NCI-H446 treated with DMSO at 0.1 percent for 48 hours (cell line): ENCODE results near the gene SCAMP5.

Source experiments
- DNase-seq: peaks from one replicate; lab custom pipeline; 2025; lab: John Stamatoyannopoulos, UW

The SCAMP5 gene, protein sequence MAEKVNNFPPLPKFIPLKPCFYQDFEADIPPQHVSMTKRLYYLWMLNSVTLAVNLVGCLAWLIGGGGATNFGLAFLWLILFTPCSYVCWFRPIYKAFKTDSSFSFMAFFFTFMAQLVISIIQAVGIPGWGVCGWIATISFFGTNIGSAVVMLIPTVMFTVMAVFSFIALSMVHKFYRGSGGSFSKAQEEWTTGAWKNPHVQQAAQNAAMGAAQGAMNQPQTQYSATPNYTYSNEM

DNA sequence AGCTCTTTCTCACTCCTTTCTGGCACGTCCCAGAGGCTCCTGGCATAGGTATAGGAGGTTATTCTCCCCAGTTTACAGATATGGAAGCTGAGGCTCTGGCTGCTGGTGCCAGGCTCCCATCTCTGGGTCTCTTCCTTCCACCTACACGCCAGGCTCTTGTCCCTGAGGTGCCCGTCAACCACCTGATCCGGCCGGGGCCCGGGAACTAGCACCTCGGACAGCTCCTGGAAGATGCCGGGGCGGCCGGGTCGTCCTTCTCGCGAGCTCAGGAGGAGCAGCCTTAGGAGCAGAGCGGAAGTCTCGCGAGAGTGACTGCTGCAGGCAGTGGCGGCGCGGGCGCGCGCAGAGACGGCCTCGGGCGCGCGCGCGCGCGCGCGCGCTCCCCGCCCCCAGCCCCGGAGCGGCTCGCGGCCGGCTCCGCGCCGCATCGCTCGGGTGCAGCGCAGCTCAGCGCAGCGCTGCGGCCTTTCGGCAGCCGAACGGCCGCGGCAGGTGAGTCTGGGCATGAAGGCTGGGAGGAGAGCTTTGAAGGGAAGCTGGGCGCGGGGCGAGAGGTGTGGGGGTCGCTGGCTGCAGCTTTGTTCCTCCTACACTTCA is at the start of gene SCAMP5:
Gene SCAMP5, plus strand, starts transcription at position 382 of the 597 bp plus-strand sequence. CDS start 16,277 bp downstream, outside the sequence.
- DNase-seq, result peak; percentile 85

DNA sequence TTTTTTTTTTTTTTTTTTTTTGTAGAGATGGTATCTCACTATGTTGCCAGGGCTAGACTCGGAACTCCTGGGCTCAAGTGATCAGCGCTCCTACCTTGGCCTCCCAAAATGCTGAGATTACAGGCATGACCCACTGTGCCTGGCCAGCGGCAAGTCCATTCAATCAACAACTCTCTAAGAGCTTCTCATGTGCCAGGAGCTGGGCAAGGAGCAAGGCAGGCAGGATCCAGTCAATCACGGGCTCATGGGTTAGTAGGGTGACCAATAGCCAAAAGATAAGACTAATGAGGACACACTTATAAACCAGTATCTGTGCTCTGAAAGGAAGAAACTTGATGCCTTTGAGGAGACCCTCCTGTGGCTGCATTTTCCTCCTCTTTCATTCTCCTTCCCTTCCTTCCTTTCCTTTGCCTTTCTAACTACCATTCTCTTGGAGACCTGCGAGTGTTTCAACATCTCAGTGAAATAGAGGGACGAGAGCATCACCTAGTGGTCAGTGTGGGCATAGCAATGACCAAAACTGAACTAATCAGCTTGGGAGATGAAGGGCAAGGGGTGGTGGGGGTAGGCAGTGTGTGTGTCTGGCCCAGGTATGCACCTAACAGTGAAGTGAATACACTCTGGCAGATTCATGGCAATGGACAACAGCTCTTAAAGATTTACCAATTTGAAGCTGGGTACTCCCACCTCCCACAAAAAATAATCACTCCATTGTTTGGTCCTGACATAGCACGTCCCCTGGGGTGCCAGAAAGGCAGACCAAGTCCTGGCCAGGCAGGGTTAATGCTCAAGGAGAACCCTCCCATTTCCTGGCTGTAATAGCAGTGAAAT is 45.1 kb upstream of the SCAMP5 start:
- DNase-seq, result peak; percentile 38

DNA sequence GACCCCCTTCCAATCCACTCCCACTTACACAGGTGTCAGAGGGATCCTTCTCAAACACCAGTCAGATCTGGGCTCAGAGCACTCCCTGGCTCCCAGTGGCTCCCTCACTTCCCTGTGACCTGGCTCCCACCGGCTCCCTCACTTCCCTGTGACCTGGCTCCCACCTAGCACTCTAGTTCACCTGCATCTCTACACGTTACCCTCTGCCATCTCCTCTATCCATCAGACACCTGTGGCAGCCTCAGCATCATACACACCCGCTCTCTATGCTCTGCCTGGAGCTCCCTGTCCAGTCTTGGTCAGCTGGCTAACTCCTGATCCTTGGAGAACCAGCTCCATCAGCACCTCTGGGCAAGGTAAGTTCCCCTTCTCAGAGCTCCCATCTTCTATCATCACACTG is 44.4 kb upstream of the SCAMP5 start:
- no peak for DNase-seq

DNA sequence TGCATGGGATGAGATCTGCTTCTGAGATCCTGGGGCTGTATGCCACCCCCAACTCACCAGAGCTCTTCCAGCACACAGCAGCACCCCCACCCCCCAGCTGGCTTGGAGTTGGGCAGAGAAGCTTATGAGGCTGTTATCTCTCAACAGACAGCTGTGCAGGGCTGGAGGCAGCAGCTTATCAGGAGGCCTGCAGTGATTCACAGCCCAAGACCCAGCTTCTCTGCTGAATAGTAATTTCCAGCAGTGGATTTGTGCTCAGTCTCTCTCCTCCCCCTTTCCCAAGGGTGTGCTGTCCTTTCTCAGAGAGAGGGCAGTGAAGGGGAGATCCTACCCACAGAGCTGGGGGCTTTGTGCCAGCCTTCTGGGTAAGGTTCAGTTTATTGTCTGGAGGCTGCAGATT is 40.8 kb upstream of the SCAMP5 start:
- no peak for DNase-seq

DNA sequence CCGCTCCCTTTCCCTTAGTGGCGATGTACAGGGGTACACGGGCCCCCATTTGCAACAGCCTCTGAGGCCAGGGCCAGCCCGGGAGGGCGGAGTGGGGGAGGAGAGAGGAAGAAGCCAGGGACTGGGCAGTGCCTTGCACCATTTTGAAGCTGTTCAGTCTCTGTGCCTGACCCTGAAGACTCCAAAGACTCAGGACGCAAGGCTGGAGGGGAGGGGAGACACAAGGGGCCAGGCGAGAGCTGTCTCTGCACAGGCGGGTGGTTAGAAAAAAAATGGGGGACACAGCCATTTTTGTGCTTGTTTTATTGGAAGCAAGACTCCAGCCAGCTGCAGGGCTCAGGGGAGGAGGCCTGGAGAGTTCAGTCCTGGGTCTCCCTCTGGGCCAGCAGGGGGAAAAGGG is 40.3 kb upstream of the SCAMP5 start:
- no peak for DNase-seq

DNA sequence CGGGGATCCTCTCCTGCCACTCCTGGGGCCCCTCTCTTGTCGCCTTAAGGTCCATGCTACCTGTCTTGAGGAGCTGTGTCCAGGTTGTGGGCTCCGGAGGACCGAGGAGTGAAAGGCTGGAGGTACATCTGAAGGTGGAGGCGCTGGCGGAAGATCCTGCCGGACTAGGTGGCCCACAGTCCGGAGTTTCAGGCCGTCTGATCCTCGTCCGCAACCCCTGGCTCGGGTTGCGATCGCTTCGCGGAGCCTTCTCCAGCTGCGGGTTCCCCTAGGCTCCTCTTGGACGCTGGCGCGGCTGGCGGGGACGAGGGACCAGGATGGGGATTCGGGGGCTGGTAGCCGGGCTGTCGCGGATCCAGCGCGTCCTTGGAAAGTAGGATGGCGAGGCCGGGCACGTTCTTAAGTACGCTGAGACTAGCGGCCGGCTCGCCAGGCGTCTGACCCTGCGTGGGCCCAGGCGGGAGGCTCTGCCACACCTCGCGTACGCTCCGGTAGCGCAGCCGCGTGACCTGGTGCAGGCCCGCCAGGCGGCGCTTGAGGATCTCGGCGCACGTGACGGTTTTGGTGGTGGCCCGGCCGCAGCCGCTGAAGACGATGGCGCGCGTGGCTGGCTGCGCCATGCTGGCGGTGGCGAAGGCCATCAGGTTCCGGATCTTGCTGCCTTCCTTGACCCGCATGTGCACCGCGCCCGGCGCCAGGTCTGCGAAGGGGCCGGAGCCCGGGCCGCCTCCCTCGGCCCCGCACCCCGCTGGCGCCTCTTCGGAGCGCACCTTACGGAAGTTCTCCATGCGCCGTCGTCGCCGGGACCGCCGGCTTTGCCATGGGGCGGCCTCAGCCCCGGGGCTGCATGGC is 39.3 kb upstream of the SCAMP5 start:
- DNase-seq, result no peak

DNA sequence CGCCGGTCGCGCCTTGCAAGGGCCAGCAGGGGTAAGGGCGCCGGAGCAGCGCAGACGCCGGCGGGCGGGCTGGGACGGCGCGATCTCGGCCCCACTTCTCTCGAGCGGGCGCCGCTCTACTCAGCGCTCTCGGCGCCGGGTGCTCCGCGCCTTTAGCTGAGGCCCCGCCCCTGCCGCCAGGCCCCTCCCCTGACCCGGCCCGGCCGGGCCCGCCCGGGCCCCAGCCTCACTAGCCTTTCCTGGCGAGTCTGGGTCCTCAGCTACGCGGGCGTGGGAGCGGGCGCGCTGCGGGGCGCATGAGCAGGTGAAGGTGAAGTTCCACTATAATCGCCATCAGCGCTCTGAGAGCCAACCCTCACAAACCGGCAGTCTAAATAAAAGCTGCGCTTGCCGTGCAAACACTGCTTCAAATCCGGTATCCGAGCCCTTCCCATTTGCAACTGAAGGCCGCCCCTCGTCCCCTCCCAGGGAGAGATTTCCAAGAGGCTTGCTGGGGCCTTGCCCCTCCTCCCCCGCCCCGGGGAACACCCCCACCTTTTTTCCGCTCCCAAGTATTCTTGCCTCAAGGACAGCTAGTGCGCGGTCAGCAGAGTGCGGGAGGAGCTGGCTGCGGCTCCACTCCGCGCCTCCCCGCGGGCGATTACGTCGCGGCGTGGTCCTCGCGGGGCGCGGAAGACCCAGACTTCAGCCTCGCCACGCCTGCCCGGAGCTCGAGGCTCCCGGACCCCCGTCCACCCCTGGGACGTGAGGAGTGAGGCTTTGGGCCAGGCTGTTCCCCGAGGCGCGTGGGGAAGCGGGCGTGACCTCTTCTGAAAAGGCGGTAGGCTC is 38.5 kb upstream of the SCAMP5 start, which contains the start of gene RPP25:
Gene RPP25, minus strand, starts transcription at position 125 of the 828 bp plus-strand sequence. CDS start 189 bp downstream, outside the sequence.
- DNase-seq, result no peak

DNA sequence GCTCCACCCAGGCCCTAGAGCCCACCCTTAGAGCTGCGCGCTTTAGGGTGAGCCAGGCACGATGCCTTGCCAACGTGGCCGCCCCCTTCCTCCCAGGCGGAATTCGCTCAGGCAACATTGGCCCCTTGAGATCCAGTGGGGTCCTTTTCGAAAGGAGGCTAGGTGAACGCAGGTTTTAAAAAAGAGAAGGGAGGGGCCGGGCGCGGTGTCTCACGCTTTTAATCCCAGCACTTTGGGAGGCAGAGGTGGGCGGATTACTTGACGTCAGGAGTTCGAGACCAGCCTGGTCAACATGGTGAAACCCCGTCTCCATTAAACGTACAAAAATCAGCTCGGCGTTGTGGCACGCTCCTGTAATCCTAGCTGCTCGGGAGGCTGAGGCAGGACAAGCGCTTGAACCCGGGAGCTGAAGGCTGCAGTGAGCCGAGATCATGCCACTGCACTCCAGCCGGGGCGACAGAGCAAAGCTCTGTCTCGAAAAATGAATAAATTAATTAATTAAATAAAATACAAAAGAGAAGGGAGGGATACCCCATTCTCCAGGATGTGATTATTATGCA is 37.8 kb upstream of the SCAMP5 start:
- no peak for DNase-seq

DNA sequence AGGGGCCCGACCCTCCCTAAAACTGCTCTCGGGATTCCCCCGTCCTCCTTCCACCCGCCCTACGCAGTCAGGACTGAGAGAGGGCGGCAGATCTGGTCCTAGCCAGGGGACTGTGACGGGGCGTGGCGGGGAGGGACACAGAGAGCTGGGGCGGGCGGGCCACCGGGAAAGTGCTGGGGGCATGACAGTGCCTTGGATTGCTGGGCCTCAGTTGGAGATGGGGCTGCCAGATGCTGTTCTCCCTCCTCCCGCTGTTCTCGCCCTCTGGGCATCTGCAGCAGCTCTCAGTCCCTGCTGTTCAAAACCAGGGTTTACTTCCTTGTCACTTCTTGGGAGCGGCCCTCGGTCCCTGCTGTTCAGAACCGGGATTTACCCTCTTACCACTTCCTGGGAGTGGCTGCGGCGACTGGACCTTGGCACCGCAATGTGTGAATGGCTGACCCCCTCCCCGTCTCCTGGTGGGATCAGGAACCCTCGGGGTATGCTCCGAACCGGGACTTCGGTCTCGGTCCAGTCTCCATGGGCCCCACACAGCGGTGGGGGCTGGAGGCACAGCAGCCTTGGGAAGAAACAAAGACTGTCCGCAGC is 36.9 kb upstream of the SCAMP5 start:
- DNase-seq, result no peak

DNA sequence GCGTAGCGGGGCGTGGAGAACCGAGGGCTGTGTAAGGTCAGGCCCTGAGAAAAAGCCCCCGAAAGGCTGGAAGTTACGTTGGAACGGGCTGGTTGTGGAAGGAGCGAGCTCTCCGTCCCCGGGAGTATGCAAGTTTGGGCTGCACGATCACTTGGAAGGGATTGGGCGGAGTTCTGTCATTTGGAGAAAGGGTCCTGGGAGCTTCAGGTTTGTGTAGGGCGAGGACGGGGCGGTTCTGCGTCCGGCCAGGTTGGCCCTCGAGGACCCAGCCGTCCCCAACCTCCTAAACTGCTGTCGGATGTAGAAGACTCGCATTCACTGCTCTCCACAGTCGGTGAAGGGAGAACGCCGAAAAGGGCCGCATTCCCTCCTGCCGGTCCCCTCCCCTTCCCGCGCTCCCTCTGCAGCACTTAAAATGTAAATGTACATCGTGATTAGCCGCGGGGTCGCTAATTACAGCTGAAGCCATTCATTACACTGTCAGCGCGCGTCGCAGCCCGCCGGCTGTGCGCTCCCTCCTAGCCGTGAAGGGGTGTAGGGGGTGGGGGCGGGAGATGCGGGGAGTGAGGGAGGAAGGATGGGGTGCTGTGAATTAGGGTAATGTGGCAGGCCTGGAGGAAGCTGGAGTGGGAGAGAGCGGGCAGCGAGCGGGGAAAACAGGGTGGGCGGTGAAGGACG is 36.3 kb upstream of the SCAMP5 start:
- DNase-seq, result no peak

DNA sequence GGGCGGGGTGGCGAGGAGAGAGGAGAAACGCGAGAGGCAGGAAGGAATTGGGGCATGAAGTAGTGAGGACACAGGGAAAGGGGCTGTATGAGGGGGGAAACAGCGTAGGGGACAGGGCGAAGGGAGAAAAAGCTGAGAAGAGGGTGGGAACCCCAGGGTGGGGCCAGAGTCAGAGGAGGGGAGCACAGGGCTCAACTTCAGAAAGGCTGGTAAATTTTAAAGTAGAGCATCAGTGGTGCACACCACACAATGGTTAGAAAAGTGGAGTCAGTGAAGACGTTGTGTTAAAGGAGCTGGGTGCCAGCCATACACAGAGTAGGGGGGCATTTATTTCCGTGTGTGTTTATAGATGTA is 35.8 kb upstream of the SCAMP5 start:
- DNase-seq, result no peak

DNA sequence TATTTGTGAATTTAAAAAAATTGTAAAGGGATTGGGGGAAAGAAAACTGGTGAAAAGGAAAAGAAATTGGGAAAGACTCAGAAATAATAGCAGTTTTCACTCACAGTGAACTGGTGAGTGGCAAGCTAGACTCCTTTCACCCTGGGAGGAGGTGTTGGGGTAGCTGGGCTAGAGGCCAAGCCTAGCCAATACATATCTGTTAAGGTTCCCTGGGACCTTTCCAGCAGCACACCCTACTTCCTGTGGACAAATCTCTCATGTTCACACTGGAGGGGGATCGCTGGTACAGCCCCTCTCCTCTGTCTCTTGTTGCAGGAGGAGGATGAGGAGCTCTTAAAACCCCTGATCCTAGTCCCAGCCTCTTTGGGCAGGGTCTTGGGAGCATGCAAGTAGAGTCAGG is 35.1 kb upstream of the SCAMP5 start:
- DNase-seq, result no peak

DNA sequence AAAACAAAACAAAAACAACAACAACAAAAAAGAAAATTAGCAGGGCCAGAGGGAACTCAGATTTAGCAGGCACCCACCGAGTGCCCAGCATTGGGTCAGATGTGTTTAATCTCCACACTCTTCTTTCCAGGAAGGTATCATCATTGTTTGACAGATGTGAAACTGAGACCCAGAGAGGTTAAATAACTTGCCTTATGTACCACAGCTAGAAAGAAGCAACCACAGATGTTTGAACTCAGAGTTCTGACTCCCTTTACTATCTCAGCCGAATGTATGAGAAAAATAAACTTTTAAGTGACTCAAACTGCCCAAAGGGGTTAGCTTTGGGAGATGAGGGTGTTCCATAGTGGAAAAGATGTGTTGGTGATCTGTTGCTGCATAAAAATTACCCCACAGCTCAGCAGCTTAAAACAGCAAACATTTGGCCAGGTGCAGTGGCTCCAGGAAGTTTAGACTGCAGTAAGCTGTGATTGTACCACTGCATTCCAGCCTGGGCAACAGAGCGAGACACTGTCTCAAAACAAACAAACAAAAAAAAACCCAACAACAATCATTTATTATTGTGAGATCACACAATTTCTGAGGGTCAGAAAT is 34.3 kb upstream of the SCAMP5 start:
- no peak for DNase-seq

DNA sequence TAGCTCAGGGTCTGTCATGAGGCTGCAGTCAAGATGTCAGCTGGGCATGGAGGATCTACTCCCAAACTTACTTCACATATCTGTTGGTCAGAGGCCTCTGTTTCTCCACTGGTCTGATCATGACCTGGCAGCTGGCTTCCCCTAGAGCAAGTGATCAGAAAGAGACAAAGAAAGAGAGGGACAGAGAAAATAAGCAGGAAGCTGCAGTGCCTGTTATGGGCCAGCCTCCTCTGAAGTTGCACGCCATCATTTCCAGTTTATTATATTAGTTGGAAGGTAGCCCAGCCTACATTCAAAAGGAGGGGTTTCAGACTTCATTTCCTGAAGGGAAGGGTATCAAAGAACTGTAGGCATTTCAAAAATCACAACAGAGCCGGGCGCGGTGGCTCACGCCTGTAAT is 33.7 kb upstream of the SCAMP5 start:
- no peak for DNase-seq

DNA sequence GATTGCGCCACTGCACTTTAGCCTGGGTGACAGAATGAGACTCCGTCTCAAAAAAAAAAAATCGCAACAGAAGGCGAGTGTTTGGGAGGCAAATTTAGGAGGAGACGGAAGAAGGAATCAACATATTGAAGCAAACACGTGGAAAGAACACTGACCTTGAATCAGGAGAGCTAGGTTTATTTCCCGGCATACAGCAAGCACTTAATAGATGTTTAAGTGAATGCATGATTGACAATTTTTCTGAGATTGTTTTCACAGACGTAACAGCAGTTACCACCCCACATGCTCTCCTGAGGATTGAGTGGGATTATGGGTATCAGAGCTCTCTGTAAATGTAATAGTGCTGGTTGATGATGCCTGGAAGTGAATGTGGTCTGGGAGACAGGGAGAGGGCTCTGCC is 33.1 kb upstream of the SCAMP5 start:
- DNase-seq, result no peak

DNA sequence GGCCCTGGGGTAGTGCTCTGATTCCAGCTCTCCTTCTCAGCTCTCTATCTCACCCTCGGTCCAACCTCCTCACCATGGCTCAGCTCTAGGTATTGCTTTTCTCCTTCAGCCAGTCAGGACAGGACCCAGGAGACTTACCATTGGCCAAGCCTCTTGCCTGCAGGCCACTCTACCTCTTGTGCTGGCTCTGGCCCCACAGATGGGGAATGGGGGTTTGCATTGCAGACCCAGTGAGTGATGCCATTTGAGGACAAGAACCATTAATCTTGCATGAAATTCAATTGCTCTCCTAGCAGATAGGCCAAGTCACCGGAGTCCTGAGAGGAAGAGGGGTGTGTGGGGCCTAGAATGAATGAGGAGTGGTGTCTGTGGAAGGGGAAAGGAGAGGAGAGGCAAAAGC is 32.7 kb upstream of the SCAMP5 start:
- DNase-seq, result no peak

DNA sequence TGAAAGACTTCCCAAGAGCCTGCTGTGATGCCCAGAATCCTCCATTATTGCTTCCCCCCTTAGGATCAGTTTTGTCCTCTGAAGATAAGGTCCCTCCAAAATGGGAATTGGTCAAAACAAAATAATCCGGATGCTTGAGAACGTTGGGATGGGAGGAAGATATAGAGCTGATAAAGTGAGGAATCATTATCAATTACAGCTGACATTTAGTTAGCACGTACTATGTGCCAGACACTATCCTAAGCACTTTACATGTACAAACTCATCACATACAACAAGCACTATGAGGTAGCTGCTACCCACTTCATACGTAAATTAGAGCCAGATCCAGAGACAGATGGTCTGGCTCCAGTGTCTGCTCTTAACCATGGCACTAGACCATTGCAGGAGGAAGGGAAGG is 32.1 kb upstream of the SCAMP5 start:
- DNase-seq, result no peak

DNA sequence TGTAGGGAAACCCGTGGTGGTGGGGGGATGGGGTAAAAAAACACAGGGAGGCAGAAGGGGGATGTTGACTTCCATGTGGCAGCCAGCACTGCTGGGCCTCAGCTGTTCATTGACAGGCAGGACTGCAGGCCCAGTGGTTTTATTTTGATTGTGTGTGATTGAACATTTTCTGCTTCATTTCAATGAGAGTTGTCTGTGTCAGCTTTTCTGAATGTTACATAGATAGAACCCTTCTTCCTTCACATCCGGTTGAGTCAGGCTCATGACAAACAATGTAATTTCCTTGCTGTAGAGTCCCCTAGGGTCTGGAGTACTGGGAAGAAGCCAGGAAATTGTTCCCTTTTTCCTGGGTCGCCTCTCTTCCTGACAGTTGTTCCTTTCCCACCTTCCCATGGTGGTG is 30.6 kb upstream of the SCAMP5 start:
- DNase-seq, result no peak

DNA sequence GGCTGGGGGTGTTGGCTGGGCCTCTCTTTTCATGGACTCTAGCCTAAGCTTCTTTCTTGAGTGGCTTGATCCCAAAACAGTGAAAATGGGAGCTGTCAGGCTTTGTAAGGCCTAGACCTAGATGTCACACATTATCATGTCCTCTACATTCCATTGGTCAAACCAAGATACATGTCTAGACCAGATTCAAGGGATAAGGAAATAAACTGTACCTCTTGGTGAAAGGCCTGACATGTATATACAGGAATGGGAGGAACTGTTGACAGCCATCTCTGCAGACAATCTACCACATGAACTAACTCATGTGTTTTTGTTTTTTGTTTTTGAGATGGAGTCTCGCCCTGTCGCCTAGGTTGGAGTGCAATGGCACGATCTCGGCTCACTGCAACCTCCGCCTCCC is 27.7 kb upstream of the SCAMP5 start:
- DNase-seq, result no peak

DNA sequence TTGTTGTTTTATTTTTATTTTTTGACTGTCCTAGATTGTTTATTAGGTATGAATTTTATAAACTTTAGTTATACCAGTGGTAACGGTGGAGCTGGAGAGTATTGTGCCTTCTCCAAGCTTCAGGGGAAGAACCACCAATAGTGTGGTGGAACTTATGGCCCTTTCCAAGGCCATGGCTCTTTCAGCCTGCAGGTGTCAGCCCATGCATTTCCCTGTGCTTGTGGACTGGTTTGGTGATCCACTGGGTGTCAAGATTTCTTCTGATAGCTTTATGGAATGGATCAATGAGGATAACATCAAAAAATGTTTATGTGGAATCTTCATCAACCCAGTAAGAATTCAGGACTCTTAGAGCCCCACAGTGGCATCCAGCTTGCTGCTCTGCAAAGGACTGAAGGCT is 19.2 kb upstream of the SCAMP5 start:
- DNase-seq, result no peak
